Cardiac fibroblast (primary cell): ENCODE measurements around the gene SARS1.

Experiments used
- DNase-seq, 2 donors: peaks; one replicate each; pipeline versions ENCODE4 v3.0.0 to v3.0.0-alpha.2; 2010; ENCODE audit warnings: low read depth in 2 of 2
- H3K4me3 ChIP-seq, 2 donors: replicated peaks in 1 of 2; 1 replicate in 1 of 2; 2 replicates in 1 of 2; pipeline ENCODE4 v1.5.1; 2011; ENCODE audit warnings: low read depth in 2 of 2, low read length in 2 of 2, mild to moderate bottlenecking in 2 of 2, moderate library complexity in 1 of 2
- CTCF ChIP-seq: IDR thresholded peaks from one replicate; pipeline ENCODE4 v1.5.1; 2011; ENCODE audit warnings: low read depth, mild to moderate bottlenecking, low read length, inconsistent platforms

SARS1 gene

GRCh38 chr1:109256971-109257681 lies 43.4 kb downstream of the SARS1 start:
- DNase-seq = no peak
- no peak overlapping the region for H3K4me3 ChIP-seq
- TF ChIP-seq CTCF = no peak

- no peak for DNase-seq
- H3K4me3 ChIP-seq = no peak overlapping the region
- no peak for TF ChIP-seq CTCF
Observed at GRCh38 chr1:109257682-109258421, 44.1 kb downstream of the SARS1 start.

GRCh38 chr1:109258481-109259466 lies 45.1 kb downstream of the SARS1 start:
- no peak for DNase-seq
- H3K4me3 ChIP-seq = no peak overlapping the region

GRCh38 chr1:109259674-109260557 lies 46.2 kb downstream of the SARS1 start:
- DNase-seq = no peak
- H3K4me3 ChIP-seq = no peak overlapping the region
- no peak for TF ChIP-seq CTCF

More at GRCh38 chr1:109258481-109259466, 45.1 kb downstream of the SARS1 start:
- no peak for TF ChIP-seq CTCF

- no peak for TF ChIP-seq CTCF
- no peak for DNase-seq
- H3K4me3 ChIP-seq = no peak overlapping the region
Observed at GRCh38 chr1:109261006-109261405, 47.3 kb downstream of the SARS1 start.

DNA sequence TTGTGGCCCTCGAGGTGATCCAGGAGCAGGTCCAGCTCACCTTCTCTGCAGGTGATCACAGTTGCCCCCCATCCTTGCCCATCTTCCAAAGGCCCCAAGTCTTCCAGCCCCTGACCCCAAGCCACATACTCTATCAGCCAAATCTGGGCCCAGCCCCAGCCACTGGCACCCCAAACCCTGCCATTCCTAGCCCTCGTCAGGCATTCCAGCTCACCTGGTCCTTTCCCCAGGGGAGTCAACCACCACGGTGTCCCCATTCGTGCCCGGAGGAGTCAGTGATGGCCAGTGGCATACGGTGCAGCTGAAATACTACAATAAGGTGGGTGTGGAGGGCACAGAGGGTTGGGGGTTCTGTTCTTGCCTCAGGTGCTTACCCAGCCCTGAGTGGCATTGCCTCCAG lies 47.9 kb downstream of the SARS1 start:
- TF ChIP-seq CTCF = no peak
- no peak overlapping the region for H3K4me3 ChIP-seq
- DNase-seq = no peak
